Right atrium auricular region (tissue), 2 donors: ENCODE results near the gene ANKRD11. TPM values are rescaled to one million over a fixed set of nuclear protein-coding genes. Genes with fewer than 3 reads are reported as not detected.
A peak's percentile ranks its signal among the peaks of the same experiment; 100 is the strongest.
"Not testable (repeated sequence)": the region's sequence is repeated elsewhere in the genome, so short reads cannot be mapped to it uniquely, and the experiment has no call there.

ENCODE experiments used
- DNase-seq: peaks from one replicate; pipeline ENCODE4 v3.0.0-alpha.2; 2019; ENCODE audit warnings: low spot score
- H3K27ac ChIP-seq, 2 donors: fragments of 200-600 bp; sonication (generic); 1 replicate in 1 of 2; 2 replicates in 1 of 2; pipeline ENCODE4 v1.5.1; 2016 to 2019
- H3K27me3 ChIP-seq, 2 donors: fragments of 200-600 bp; sonication (generic); one replicate each; pipeline versions ENCODE4 v1.5.1 to v1.6.0; 2017 to 2019
- H3K36me3 ChIP-seq: fragments of 200-600 bp; sonication (generic); one replicate; pipeline ENCODE4 v1.5.1; 2016
- H3K4me1 ChIP-seq, 2 donors: fragments of 200-600 bp; sonication (generic); one replicate each; pipeline versions ENCODE4 v1.5.1 to v1.6.0; 2017 to 2019
- H3K4me3 ChIP-seq, 2 donors: fragments of 200-600 bp; sonication (generic); 1 replicate in 1 of 2; 2 replicates in 1 of 2; pipeline ENCODE4 v1.5.1; 2017 to 2019; ENCODE audit warnings: mild to moderate bottlenecking in 1 of 2, moderate library complexity in 1 of 2
- H3K9me3 ChIP-seq, 2 donors: fragments of 200-600 bp; sonication (generic); one replicate each; pipeline ENCODE4 v1.5.1; 2019
- total RNA-seq, 2 donors: library from RNA; depleted of rRNA; stranded (reverse); fragments of >200 nt; gene quantifications; one replicate each; pipeline ENCODE4 v1.1.0, GENCODE V29; 2016
- TF ChIP-seq, protein P1 (sequence below), 2 donors: fragments of 200-600 bp; sonication (generic); IDR thresholded peaks; one replicate each; pipeline ENCODE4 v1.5.1; 2019; ENCODE audit warnings: antibody characterized with exemption in 2 of 2

The ANKRD11 gene
- total RNA-seq, 2 donors from 2014 or later = 55.2 to 68.1 TPM

DNA sequence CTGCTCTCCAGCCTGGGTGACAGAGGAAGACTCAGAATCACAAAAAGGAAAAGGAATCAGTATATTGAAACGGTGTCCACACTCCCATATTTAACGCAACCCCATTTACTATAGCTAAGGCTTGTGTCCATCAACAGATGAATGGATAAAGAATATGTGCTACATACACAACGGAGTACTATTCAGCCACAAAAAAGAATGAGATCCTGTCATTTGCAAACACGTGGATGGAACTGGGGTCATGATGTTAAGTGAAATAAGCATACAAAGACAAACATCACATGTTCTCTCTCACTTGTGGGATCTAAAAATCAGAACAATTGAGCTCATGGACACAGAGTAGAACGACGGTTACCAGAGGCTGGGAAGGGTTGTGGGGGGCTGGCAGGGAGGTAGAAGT, 217.7 kb downstream of the ANKRD11 start:
- H3K4me3 ChIP-seq = no peak overlapping the region
- H3K36me3 ChIP-seq = peaks cover 78% of the 10 kb centered on the region
- no peaks in the 10 kb centered on the region for H3K9me3 ChIP-seq
- no peak overlapping the region for H3K27ac ChIP-seq
- TF ChIP-seq, protein P1, sequence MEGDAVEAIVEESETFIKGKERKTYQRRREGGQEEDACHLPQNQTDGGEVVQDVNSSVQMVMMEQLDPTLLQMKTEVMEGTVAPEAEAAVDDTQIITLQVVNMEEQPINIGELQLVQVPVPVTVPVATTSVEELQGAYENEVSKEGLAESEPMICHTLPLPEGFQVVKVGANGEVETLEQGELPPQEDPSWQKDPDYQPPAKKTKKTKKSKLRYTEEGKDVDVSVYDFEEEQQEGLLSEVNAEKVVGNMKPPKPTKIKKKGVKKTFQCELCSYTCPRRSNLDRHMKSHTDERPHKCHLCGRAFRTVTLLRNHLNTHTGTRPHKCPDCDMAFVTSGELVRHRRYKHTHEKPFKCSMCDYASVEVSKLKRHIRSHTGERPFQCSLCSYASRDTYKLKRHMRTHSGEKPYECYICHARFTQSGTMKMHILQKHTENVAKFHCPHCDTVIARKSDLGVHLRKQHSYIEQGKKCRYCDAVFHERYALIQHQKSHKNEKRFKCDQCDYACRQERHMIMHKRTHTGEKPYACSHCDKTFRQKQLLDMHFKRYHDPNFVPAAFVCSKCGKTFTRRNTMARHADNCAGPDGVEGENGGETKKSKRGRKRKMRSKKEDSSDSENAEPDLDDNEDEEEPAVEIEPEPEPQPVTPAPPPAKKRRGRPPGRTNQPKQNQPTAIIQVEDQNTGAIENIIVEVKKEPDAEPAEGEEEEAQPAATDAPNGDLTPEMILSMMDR (IDR thresholded peaks at IDR 0.05) = no peak
- DNase-seq = no peak
- no peaks in the 10 kb centered on the region for H3K27me3 ChIP-seq
- H3K4me1 ChIP-seq = no peaks in the 10 kb centered on the region

DNA sequence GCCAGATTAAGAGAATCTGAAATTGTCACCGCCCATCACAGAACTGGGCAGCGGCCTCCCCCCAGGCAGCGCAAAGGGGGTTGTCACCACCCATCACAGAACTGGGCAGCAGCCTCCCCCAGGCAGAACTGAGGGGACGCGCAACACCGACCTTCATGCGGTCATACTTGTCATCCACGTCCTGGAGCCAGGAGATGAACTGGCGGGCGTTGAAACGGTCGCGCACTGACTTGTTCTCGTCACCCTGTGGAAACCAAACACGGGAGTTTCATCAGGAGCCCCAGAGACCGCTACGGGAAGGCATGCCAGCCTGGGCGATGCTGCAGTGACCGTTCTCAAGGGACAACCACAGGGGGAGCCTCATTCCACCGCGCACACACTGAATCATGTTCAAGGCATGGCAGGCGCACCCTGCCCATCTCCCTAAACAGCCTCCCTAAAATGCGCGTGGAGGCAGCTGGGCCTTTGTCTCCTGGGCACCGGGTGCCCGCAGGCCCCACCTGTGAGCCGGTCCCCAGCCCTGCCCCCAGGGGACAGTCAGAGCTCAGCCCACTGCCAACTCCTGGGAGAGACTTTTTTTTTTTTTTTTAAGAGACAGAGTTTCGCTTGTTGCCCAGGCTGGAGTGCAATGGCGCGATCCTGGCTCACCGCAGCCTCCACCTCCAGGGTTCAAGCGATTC, 219.6 kb downstream of the ANKRD11 start:
- Histone ChIP-seq H3K4me1 (no peaks in the 10 kb centered on the region), H3K4me3 (no peak overlapping the region), H3K27me3 (no peaks in the 10 kb centered on the region), H3K36me3 (peaks cover 81% of the 10 kb centered on the region), H3K27ac (no peak overlapping the region), H3K9me3 (no peaks in the 10 kb centered on the region)
- DNase-seq = no peak
- TF ChIP-seq, protein P1 (IDR thresholded peaks at IDR 0.05) = no peak

DNA sequence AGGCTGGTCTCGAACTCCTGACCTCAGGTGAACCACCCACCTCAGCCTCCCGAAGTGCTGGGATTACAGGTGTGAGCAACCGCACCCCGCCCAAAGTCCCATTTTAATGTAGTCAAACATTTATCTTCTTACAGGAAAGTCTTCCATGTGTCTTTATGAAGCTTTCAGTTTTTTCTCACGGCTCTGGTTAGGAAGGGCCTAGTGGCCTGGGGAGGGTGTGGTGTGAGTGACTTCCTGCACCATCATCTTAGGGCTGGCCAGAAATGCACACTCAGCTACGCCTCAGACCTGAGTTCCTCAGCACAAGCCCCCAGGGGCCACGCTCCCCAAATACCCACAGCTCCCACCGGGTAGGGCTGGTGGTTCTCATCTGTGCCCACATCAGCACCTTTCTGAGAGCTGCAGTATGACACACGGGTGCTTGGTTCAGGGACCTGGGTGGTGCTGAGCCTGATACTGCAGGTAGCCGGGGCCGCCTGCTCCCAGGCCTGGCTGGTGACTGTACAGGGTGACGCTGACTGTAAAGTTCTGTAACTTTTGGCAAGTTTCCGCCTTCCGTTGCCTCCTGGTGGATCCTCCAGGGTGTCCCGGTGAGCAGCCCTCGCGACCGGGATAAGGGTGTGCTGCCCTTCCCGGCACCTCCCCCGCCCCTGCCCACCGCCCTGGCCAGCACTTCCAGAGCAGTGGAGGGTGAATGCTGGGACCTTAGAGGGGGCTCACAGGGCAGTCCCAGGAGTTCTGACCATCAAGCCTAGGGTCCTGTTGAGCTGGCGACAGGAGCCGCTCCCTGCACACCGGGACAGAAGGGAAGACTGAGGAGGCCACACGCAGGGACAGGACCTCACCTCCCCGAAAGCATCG, 220.3 kb downstream of the ANKRD11 start:
- DNase-seq = no peak
- Histone ChIP-seq H3K27me3 (no peaks in the 10 kb centered on the region), H3K4me3 (no peak overlapping the region), H3K27ac (no peak overlapping the region), H3K4me1 (no peaks in the 10 kb centered on the region), H3K9me3 (no peaks in the 10 kb centered on the region), H3K36me3 (peaks cover 81% of the 10 kb centered on the region)
- TF ChIP-seq, protein P1 (IDR thresholded peaks at IDR 0.05) = no peak

- Histone ChIP-seq H3K9me3 (no peaks in the 10 kb centered on the region), H3K27ac (no peak overlapping the region), H3K27me3 (no peaks in the 10 kb centered on the region)
These were observed 221.2 kb downstream of the ANKRD11 start for GRCh38 chr16:89268987-89269735.

DNA sequence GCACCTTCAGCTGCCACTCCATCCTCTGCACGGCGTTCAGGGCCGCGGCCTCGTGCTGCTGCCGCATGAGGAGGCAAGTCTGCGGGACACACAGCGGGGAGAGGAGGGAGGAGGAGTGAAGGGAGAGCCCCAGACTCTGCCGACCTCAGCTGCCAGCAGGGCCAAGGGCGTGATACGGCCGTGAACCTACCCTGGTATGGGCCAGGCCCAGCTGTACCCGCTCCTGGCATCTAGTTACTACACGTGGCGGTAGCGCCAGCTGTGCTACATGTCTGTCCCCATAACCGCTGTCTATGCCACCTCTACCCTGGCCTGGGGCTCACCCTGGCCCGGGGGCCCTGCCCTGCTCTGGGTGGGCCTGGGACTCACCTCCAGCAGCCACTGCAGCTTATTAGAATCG, 221.8 kb downstream of the ANKRD11 start:
- TF ChIP-seq, protein P1 (IDR thresholded peaks at IDR 0.05) = no peak
- DNase-seq = no peak
- H3K27ac ChIP-seq = no peak overlapping the region
- H3K9me3 ChIP-seq = no peaks in the 10 kb centered on the region
- peaks cover 70% of the 10 kb centered on the region for H3K36me3 ChIP-seq
- no peaks in the 10 kb centered on the region for H3K4me1 ChIP-seq
- H3K27me3 ChIP-seq = no peaks in the 10 kb centered on the region
- no peak overlapping the region for H3K4me3 ChIP-seq

More at GRCh38 chr16:89268987-89269735, 221.2 kb downstream of the ANKRD11 start:
- TF ChIP-seq, protein P1 (IDR thresholded peaks at IDR 0.05) = no peak
- H3K4me1 ChIP-seq = no peaks in the 10 kb centered on the region
- peak; percentile 67 for DNase-seq
- peaks cover 75% of the 10 kb centered on the region for H3K36me3 ChIP-seq
- H3K4me3 ChIP-seq = no peak overlapping the region

DNA sequence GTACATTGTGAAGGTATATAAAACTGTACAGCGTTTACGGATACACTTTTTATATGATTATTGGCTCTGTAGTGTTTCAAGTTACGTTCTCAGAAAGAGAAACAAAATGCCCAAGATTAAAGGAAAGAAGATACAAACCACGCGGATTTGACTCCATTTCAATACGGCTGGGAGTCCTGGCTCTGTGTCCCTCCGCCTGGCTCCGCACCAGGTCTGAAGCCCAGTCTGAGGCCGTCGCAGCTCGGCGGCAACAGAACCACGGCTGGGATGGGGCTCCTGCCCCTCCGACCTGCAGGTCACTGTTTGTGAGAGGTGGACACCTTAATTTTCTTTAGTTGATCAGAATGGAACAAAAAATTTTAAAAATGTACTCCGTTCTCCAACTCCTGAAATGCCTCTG, 222.6 kb downstream of the ANKRD11 start:
- H3K9me3 ChIP-seq, H3K27me3 ChIP-seq, DNase-seq, H3K27ac ChIP-seq, H3K4me3 ChIP-seq, H3K4me1 ChIP-seq: not testable (repeated sequence)
- peaks cover 63% of the 10 kb centered on the region for H3K36me3 ChIP-seq
